HEK293 (cell line): ENCODE results near the gene TSPAN13.

Source experiments
- CTCF ChIA-PET: fragments of 350-600 bp; formaldehyde crosslinking; extraction: SDS; loops from one replicate; lab custom pipeline; 2021; ENCODE audit warnings: antibody characterized with exemption; lab: Yijun Ruan, JAX
- POLR2A ChIA-PET: fragments of 300-600 bp; formaldehyde crosslinking; extraction: SDS; loops from one replicate; lab custom pipeline; 2020; ENCODE audit warnings: antibody characterized with exemption, inconsistent platforms; lab: Yijun Ruan, JAX
- H3K27ac ChIP-seq: fragments of 200-500 bp; sonication (Bioruptor generic); 2 replicates; pipeline ENCODE4 v1.5.1; 2014; ENCODE audit warnings: low read depth, low read length, control low read depth, inconsistent platforms; ENCODE audit errors: extremely low read depth
- H3K36me3 ChIP-seq, 2 experiments: fragments of 200-500 bp in 1 of 2; sonication (Bioruptor generic) in 1 of 2; 1 replicate in 1 of 2; 2 replicates in 1 of 2; pipeline ENCODE4 v1.5.1; 2014 to 2017; ENCODE audit warnings: inconsistent platforms in 2 of 2, low read length in 2 of 2; ENCODE audit not compliant: control insufficient read depth in 2 of 2, insufficient read depth in 1 of 2
- H3K4me1 ChIP-seq: fragments of 200-500 bp; sonication (Bioruptor generic); 2 replicates; pipeline ENCODE4 v1.5.1; 2014; ENCODE audit warnings: mild to moderate bottlenecking, low read length, inconsistent platforms; ENCODE audit not compliant: control insufficient read depth, insufficient read depth
- H3K4me3 ChIP-seq: 2 replicates; pipeline ENCODE4 v1.5.1; 2011; ENCODE audit warnings: low read depth, mild to moderate bottlenecking, control low read depth, low read length, moderate library complexity
- H3K9me3 ChIP-seq: fragments of 200-500 bp; sonication (Bioruptor generic); 2 replicates; pipeline ENCODE4 v1.5.1; 2014; ENCODE audit warnings: low read depth, low read length, inconsistent platforms; ENCODE audit not compliant: control insufficient read depth, insufficient read depth
- EGR2 ChIP-seq: fragments of 450-650 bp; formaldehyde crosslinking; IDR thresholded peaks from 2 replicates; pipeline ENCODE4 v1.5.1; 2016; ENCODE audit warnings: low read depth, missing biosample characterization, missing genetic modification characterization
- GLI2 ChIP-seq: fragments of 450-650 bp; formaldehyde crosslinking; IDR thresholded peaks from 2 replicates; pipeline ENCODE4; 2017; ENCODE audit warnings: missing biosample characterization, missing genetic modification characterization, low read depth, borderline replicate concordance
- HOXA7 ChIP-seq: sonication (generic); formaldehyde crosslinking; IDR thresholded peaks from 2 replicates; pipeline ENCODE4 v1.8.1; 2022; ENCODE audit warnings: missing genetic modification reagents, borderline replicate concordance
- MZF1 ChIP-seq: fragments of 450-650 bp; formaldehyde crosslinking; IDR thresholded peaks from 2 replicates; pipeline ENCODE4 v1.5.1; 2017; ENCODE audit warnings: missing biosample characterization, missing genetic modification characterization, borderline replicate concordance
- PATZ1 ChIP-seq: fragments of 450-650 bp; formaldehyde crosslinking; IDR thresholded peaks from 2 replicates; pipeline ENCODE4 v1.5.1; 2016; ENCODE audit warnings: missing biosample characterization, missing genetic modification characterization
- SCRT2 ChIP-seq: fragments of 450-650 bp; formaldehyde crosslinking; IDR thresholded peaks from 2 replicates; pipeline ENCODE4 v1.5.1; 2016; ENCODE audit warnings: missing biosample characterization, missing genetic modification characterization
- SP3 ChIP-seq: fragments of 450-650 bp; formaldehyde crosslinking; IDR thresholded peaks from 2 replicates; pipeline ENCODE4 v1.5.1; 2016; ENCODE audit warnings: missing biosample characterization, missing genetic modification characterization
- ZBTB1 ChIP-seq: fragments of 450-650 bp; formaldehyde crosslinking; IDR thresholded peaks from 2 replicates; pipeline ENCODE4 v1.5.1; 2016; ENCODE audit warnings: missing biosample characterization, missing genetic modification characterization
- ZNF16 ChIP-seq: fragments of 450-650 bp; formaldehyde crosslinking; IDR thresholded peaks from 2 replicates; pipeline ENCODE4 v1.5.1; 2016; ENCODE audit warnings: low read depth, missing biosample characterization, missing genetic modification characterization
- ZNF2 ChIP-seq: fragments of 450-650 bp; formaldehyde crosslinking; IDR thresholded peaks from 2 replicates; pipeline ENCODE4 v1.5.1; 2016; ENCODE audit warnings: missing biosample characterization, missing genetic modification characterization
- ZNF398 ChIP-seq: fragments of 450-650 bp; formaldehyde crosslinking; IDR thresholded peaks from 2 replicates; pipeline ENCODE4 v1.5.1; 2017; ENCODE audit warnings: missing biosample characterization, missing genetic modification characterization
- ZNF549 ChIP-seq: fragments of 450-650 bp; IDR thresholded peaks from 2 replicates; pipeline ENCODE4 v1.5.1; 2018; ENCODE audit warnings: missing biosample characterization, missing genetic modification characterization, mild to moderate bottlenecking, inconsistent platforms, moderate library complexity
- ZNF558 ChIP-seq: fragments of 450-650 bp; formaldehyde crosslinking; IDR thresholded peaks from 2 replicates; pipeline ENCODE4 v1.5.1; 2016; ENCODE audit warnings: missing biosample characterization, missing genetic modification characterization
- ZNF658 ChIP-seq: fragments of 450-650 bp; formaldehyde crosslinking; IDR thresholded peaks from 2 replicates; pipeline ENCODE4; 2016; ENCODE audit warnings: missing biosample characterization, missing genetic modification characterization
- ZNF677 ChIP-seq: fragments of 450-650 bp; IDR thresholded peaks from 2 replicates; pipeline ENCODE4 v1.5.0; 2018; ENCODE audit warnings: missing biosample characterization, mild to moderate bottlenecking, missing genetic modification characterization, moderate library complexity
- ZNF768 ChIP-seq: fragments of 450-650 bp; formaldehyde crosslinking; IDR thresholded peaks from 2 replicates; pipeline ENCODE4 v1.5.1; 2018; ENCODE audit warnings: missing biosample characterization, mild to moderate bottlenecking, missing genetic modification characterization
- ZSCAN16 ChIP-seq: fragments of 450-650 bp; formaldehyde crosslinking; IDR thresholded peaks from 2 replicates; pipeline ENCODE4 v1.5.1; 2016; ENCODE audit warnings: missing biosample characterization, missing genetic modification characterization
- TF ChIP-seq, protein P1 (sequence below): fragments of 450-650 bp; formaldehyde crosslinking; IDR thresholded peaks from 2 replicates; pipeline ENCODE4 v1.5.1; 2016; ENCODE audit warnings: missing biosample characterization, missing genetic modification characterization
- TF ChIP-seq, protein P2 (sequence below): fragments of 450-650 bp; formaldehyde crosslinking; IDR thresholded peaks from 2 replicates; pipeline ENCODE4 v1.5.1; 2016; ENCODE audit warnings: missing biosample characterization, missing genetic modification characterization

TSPAN13 gene

DNA sequence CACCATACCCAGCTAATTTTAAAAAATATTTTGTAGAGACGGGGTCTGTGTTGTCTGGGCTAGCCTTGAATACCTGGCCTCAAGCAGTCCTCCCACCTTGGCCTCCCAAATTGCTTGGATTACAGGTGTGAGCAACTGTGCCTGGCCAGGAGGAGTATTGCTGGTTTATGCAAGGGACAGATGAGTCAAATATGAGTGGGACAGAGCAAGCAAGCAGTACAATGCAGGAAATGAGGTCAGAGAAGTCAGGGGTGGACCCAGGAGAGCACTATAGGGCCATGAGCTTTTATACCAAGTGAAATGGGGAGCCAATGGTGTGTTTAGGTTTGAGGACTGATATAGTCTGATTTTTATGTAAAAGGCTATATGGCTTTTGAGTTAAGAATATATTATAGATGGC, 6.3 kb downstream of the TSPAN13 start (continued):
- TF ChIP-seq, protein P1, sequence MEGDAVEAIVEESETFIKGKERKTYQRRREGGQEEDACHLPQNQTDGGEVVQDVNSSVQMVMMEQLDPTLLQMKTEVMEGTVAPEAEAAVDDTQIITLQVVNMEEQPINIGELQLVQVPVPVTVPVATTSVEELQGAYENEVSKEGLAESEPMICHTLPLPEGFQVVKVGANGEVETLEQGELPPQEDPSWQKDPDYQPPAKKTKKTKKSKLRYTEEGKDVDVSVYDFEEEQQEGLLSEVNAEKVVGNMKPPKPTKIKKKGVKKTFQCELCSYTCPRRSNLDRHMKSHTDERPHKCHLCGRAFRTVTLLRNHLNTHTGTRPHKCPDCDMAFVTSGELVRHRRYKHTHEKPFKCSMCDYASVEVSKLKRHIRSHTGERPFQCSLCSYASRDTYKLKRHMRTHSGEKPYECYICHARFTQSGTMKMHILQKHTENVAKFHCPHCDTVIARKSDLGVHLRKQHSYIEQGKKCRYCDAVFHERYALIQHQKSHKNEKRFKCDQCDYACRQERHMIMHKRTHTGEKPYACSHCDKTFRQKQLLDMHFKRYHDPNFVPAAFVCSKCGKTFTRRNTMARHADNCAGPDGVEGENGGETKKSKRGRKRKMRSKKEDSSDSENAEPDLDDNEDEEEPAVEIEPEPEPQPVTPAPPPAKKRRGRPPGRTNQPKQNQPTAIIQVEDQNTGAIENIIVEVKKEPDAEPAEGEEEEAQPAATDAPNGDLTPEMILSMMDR, result no peak
- TF ChIP-seq SCRT2 (tag by site-specific recombination), result no peak
- no peak for TF ChIP-seq ZNF658 (tag by site-specific recombination)
- TF ChIP-seq SP3 (tag by site-specific recombination), result no peak
- no peak for TF ChIP-seq ZNF549
- TF ChIP-seq GLI2 (tag by site-specific recombination), result no peak
- no peak for TF ChIP-seq PATZ1
- TF ChIP-seq, all 188 proteins: peak for 0

GRCh38 chr7:16762177-16762576, 8.6 kb downstream of the TSPAN13 start:
- CTCF ChIA-PET, result interaction anchor here (0.6 kb wide), 1 partner anchor 77 kb away, joined by 4 read pairs; no protein-coding TSS in a partner anchor
- TF ChIP-seq ZNF16, result no peak
- TF ChIP-seq GLI2 (tag by site-specific recombination), result no peak
- TF ChIP-seq HOXA7 (CRISPR knock-in tag), result no peak
- TF ChIP-seq ZBTB1 (tag by site-specific recombination), result no peak
- TF ChIP-seq ZNF768 (tag by site-specific recombination), result no peak
- TF ChIP-seq ZSCAN16, result no peak
- no peak for TF ChIP-seq MZF1 (tag by site-specific recombination)
- no peak for TF ChIP-seq EGR2 (tag by site-specific recombination)
- TF ChIP-seq ZNF398 (tag by site-specific recombination), result no peak
- no peak for TF ChIP-seq ZNF558 (tag by site-specific recombination)
- no peak for TF ChIP-seq ZNF677 (tag by site-specific recombination)
- TF ChIP-seq, protein P2, sequence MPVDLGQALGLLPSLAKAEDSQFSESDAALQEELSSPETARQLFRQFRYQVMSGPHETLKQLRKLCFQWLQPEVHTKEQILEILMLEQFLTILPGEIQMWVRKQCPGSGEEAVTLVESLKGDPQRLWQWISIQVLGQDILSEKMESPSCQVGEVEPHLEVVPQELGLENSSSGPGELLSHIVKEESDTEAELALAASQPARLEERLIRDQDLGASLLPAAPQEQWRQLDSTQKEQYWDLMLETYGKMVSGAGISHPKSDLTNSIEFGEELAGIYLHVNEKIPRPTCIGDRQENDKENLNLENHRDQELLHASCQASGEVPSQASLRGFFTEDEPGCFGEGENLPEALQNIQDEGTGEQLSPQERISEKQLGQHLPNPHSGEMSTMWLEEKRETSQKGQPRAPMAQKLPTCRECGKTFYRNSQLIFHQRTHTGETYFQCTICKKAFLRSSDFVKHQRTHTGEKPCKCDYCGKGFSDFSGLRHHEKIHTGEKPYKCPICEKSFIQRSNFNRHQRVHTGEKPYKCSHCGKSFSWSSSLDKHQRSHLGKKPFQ, result no peak
- TF ChIP-seq ZNF549, result no peak
- TF ChIP-seq ZNF2 (tag by site-specific recombination), result no peak
- TF ChIP-seq, all 188 proteins: peak for 0
- Histone ChIP-seq H3K9me3 (no peaks in the 10 kb centered on the region), H3K4me1 (peaks cover 4% of the 10 kb centered on the region), H3K27ac (no peak overlapping the region), H3K36me3 (no peaks in the 10 kb centered on the region), H3K4me3 (no peak overlapping the region)
- POLR2A ChIA-PET, result no interaction called here
